Measurements from ENCODE around the gene ANG. TPM values are rescaled to one million over a fixed set of nuclear protein-coding genes. Genes with fewer than 3 reads are reported as not detected.

Gene ANG
- total and polyA plus RNA-seq, 9 of the 15 experiments (the other 6 are each of a cell fraction or from before 2014, with no cell fraction given), result 0.21 to 0.73 (median 0.34) TPM; not detected in 4

DNA sequence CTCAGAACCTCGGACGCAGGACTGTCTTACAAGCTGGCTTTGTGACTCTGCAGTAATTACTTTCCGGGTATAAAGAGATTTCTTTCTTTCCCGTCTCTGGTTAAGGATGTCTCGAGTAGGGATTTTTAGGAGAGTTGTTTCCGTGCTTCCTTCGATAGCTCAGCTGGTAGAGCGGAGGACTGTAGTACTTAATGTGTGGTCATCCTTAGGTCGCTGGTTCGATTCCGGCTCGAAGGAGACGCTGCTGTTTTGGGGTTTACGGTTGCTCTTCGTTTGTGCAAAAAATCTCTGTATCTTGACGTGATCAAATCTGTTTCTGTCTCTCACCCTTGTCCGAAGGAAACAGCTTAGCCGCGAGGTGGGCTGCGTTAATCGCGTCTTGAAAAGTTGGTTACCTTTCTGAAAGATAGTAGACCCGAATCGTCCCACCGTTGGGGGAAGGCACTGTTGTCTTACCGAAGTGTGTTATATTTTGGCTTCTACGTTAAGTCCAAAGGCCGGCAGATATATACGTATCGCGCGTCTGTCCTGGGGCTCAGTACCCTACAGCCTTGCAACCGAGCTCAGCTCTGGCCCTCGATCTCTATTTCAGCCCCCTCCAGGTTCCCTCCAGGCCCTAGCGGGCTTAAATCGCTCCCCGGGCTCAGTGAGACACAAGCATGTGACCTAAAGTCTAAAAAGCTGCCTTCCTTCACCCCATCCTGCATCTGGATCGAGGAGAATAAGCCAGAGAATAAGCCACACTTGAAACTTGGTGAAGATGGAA is 5.3 kb upstream of the ANG start (continued):
- TF ChIP-seq, protein P1, sequence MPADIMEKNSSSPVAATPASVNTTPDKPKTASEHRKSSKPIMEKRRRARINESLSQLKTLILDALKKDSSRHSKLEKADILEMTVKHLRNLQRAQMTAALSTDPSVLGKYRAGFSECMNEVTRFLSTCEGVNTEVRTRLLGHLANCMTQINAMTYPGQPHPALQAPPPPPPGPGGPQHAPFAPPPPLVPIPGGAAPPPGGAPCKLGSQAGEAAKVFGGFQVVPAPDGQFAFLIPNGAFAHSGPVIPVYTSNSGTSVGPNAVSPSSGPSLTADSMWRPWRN (IDR thresholded peaks at IDR 0.05; ENCODE audit: low read depth), result no peak
- TF ChIP-seq ADNP (tag; IDR thresholded peaks at IDR 0.05) (peak; percentile 88), POLR3G (IDR thresholded peaks at IDR 0.05; ENCODE audit: extremely low read depth, insufficient read length, insufficient replicate concordance) (peak; percentile 83), RCOR1 (IDR thresholded peaks at IDR 0.05; ENCODE audit: borderline replicate concordance in 1 of 2, low read depth in 2 of 2, low read length in 2 of 2) (peak; percentile 97 to 98), MECOM (CRISPR knock-in tag; IDR thresholded peaks at IDR 0.05) (no peak)
- TF ChIP-seq, protein P2, sequence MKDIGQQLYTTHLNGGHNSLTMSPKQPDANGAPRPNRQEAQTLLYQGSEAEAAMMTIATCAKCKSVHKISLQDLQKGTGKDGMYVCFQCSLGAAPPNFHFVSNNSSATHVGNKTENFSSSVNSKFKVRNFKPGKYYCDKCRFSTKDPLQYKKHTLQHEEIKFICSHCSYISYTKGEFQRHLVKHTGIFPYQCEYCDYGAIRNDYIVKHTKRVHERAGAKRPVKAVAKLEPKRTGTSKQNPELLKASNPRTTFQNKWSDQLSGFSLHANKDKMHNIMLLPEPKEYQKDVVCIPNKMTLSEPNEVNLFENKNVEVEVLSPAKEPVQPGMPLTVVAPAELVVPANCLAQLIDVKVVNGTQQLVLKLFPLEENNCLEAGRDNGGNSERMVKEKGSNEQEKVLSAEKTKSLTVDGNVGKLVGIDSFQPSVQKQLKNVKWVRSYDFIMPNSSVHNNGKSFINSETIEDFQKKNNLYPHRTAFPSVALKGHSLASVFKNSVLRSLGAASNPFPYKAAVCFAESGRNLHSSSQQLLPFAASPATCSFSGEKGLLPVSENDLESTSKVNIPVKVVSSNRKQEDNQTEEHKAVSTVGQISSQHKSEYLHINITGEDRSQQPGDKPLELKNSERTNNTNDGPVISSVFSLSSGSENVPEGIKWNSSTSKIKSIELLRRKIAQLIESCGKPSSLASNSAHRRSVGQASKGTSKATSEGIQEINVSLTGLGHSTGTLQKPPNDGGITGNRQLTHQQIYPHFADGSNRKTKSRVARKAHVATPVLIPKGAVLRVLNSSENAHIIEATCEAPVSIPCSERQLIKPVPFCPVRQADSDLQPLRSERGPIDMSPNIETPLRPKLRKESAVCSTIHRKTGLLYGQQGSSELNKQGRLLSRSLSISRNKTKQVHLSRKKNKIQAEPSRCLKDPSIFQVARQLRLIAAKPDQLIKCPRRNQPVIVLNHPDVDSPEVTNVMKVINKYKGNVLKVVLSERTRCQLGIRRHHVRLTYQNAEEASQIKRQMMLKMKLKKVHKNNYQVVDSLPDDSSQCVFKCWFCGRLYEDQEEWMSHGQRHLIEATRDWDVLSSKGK (CRISPR knock-in tag; IDR thresholded peaks at IDR 0.05), result no peak
- TF ChIP-seq, protein P3, sequence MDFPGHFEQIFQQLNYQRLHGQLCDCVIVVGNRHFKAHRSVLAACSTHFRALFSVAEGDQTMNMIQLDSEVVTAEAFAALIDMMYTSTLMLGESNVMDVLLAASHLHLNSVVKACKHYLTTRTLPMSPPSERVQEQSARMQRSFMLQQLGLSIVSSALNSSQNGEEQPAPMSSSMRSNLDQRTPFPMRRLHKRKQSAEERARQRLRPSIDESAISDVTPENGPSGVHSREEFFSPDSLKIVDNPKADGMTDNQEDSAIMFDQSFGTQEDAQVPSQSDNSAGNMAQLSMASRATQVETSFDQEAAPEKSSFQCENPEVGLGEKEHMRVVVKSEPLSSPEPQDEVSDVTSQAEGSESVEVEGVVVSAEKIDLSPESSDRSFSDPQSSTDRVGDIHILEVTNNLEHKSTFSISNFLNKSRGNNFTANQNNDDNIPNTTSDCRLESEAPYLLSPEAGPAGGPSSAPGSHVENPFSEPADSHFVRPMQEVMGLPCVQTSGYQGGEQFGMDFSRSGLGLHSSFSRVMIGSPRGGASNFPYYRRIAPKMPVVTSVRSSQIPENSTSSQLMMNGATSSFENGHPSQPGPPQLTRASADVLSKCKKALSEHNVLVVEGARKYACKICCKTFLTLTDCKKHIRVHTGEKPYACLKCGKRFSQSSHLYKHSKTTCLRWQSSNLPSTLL (IDR thresholded peaks at IDR 0.05), result peak; percentile 27; the same call in 1 of the 2 replicates
- TF ChIP-seq, protein P4, sequence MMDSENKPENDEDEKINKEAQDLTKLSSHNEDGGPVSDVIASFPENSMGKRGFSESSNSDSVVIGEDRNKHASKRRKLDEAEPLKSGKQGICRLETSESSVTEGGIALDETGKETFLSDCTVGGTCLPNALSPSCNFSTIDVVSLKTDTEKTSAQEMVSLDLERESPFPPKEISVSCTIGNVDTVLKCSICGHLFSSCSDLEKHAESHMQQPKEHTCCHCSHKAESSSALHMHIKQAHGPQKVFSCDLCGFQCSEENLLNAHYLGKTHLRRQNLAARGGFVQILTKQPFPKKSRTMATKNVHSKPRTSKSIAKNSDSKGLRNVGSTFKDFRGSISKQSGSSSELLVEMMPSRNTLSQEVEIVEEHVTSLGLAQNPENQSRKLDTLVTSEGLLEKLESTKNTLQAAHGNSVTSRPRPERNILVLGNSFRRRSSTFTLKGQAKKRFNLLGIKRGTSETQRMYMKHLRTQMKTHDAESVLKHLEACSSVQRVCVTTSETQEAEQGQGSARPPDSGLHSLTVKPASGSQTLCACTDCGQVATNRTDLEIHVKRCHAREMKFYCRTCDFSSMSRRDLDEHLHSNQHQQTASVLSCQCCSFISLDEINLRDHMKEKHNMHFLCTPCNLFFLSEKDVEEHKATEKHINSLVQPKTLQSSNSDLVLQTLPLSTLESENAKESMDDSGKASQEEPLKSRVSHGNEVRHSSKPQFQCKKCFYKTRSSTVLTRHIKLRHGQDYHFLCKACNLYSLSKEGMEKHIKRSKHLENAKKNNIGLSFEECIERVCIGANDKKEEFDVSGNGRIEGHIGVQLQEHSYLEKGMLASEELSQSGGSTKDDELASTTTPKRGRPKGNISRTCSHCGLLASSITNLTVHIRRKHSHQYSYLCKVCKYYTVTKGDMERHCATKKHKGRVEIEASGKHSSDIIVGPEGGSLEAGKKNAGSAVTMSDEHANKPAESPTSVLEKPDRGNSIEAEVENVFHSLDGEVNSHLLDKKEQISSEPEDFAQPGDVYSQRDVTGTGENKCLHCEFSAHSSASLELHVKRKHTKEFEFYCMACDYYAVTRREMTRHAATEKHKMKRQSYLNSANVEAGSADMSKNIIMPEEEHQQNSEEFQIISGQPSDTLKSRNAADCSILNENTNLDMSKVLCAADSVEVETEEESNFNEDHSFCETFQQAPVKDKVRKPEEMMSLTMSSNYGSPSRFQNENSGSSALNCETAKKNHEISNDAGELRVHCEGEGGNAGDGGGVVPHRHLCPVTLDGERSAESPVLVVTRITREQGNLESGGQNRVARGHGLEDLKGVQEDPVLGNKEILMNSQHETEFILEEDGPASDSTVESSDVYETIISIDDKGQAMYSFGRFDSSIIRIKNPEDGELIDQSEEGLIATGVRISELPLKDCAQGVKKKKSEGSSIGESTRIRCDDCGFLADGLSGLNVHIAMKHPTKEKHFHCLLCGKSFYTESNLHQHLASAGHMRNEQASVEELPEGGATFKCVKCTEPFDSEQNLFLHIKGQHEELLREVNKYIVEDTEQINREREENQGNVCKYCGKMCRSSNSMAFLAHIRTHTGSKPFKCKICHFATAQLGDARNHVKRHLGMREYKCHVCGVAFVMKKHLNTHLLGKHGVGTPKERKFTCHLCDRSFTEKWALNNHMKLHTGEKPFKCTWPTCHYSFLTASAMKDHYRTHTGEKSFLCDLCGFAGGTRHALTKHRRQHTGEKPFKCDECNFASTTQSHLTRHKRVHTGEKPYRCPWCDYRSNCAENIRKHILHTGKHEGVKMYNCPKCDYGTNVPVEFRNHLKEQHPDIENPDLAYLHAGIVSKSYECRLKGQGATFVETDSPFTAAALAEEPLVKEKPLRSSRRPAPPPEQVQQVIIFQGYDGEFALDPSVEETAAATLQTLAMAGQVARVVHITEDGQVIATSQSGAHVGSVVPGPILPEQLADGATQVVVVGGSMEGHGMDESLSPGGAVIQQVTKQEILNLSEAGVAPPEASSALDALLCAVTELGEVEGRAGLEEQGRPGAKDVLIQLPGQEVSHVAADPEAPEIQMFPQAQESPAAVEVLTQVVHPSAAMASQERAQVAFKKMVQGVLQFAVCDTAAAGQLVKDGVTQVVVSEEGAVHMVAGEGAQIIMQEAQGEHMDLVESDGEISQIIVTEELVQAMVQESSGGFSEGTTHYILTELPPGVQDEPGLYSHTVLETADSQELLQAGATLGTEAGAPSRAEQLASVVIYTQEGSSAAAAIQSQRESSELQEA (IDR thresholded peaks at IDR 0.05; ENCODE audit: low read depth), result peak; percentile 60; the same call in 1 of the 2 replicates
- TF ChIP-seq, protein P5, sequence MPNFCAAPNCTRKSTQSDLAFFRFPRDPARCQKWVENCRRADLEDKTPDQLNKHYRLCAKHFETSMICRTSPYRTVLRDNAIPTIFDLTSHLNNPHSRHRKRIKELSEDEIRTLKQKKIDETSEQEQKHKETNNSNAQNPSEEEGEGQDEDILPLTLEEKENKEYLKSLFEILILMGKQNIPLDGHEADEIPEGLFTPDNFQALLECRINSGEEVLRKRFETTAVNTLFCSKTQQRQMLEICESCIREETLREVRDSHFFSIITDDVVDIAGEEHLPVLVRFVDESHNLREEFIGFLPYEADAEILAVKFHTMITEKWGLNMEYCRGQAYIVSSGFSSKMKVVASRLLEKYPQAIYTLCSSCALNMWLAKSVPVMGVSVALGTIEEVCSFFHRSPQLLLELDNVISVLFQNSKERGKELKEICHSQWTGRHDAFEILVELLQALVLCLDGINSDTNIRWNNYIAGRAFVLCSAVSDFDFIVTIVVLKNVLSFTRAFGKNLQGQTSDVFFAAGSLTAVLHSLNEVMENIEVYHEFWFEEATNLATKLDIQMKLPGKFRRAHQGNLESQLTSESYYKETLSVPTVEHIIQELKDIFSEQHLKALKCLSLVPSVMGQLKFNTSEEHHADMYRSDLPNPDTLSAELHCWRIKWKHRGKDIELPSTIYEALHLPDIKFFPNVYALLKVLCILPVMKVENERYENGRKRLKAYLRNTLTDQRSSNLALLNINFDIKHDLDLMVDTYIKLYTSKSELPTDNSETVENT (CRISPR knock-in tag; IDR thresholded peaks at IDR 0.05), result no peak
